Activated naive CD8-positive, alpha-beta T cell treated with anti-CD3 and anti-CD28 coated beads for 36 hours (primary cell): ENCODE results near the gene ATP2B1. TPM values are rescaled to one million over a fixed set of nuclear protein-coding genes. Genes with fewer than 3 reads are reported as not detected.
"Not testable (repeated sequence)": the region's sequence is repeated elsewhere in the genome, so short reads cannot be mapped to it uniquely, and the experiment has no call there.

Experiments used
- DNase-seq: peaks from one replicate; pipeline ENCODE4 v3.0.0; 2021
- H3K27ac Mint-ChIP-seq: one replicate; pipeline ENCODE4 v1.8.0; 2022; ENCODE audit warnings: mild to moderate bottlenecking, moderate library complexity, mixed read lengths
- H3K27me3 Mint-ChIP-seq: one replicate; pipeline ENCODE4 v1.8.0; 2022; ENCODE audit warnings: mild to moderate bottlenecking, mixed read lengths
- H3K36me3 Mint-ChIP-seq: one replicate; pipeline ENCODE4 v1.8.0; 2021; ENCODE audit warnings: mild to moderate bottlenecking, mixed read lengths
- H3K4me1 Mint-ChIP-seq: one replicate; pipeline ENCODE4 v1.8.0; 2021; ENCODE audit warnings: mixed read lengths
- H3K4me3 Mint-ChIP-seq: one replicate; pipeline ENCODE4 v1.8.0; 2022; ENCODE audit warnings: mild to moderate bottlenecking, moderate library complexity, mixed read lengths
- H3K9me3 Mint-ChIP-seq: one replicate; pipeline ENCODE4 v1.8.0; 2022; ENCODE audit warnings: mixed read lengths
- total RNA-seq, 2 experiments: library from RNA; stranded (reverse); gene quantifications; one replicate each; pipeline ENCODE4 v1.2.3, GENCODE V29; 2021

ATP2B1 gene
- total RNA-seq, 2 experiments from 2014 or later: 25.7 to 27.7 TPM

- Mint-ChIP-seq H3K36me3 (peaks cover 2% of the 10 kb centered on the region), H3K4me3 (peak overlapping the region; percentile 93), H3K9me3 (no peaks in the 10 kb centered on the region), H3K27me3 (no peaks in the 10 kb centered on the region), H3K27ac (no peak overlapping the region), H3K4me1 (peaks cover 53% of the 10 kb centered on the region)
- no peak for DNase-seq
Measured at GRCh38 chr12:89706551-89706950, 2.1 kb downstream of the ATP2B1 start.

- H3K27me3 Mint-ChIP-seq: no peaks in the 10 kb centered on the region
- H3K4me1 Mint-ChIP-seq: peaks cover 57% of the 10 kb centered on the region
- H3K4me3 Mint-ChIP-seq: no peak overlapping the region
- no peak overlapping the region for H3K27ac Mint-ChIP-seq
- H3K36me3 Mint-ChIP-seq: peaks cover 5% of the 10 kb centered on the region
- DNase-seq: no peak
- no peaks in the 10 kb centered on the region for H3K9me3 Mint-ChIP-seq
Measured at GRCh38 chr12:89704457-89704856, 4.2 kb downstream of the ATP2B1 start.

GRCh38 chr12:89703768-89704167 lies 4.9 kb downstream of the ATP2B1 start:
- Mint-ChIP-seq H3K27ac (no peak overlapping the region), H3K27me3 (no peaks in the 10 kb centered on the region), H3K36me3 (peaks cover 6% of the 10 kb centered on the region), H3K4me3 (no peak overlapping the region), H3K4me1 (peaks cover 57% of the 10 kb centered on the region), H3K9me3 (no peaks in the 10 kb centered on the region)
- no peak for DNase-seq

GRCh38 chr12:89702503-89702902 lies 6.1 kb downstream of the ATP2B1 start:
- Mint-ChIP-seq H3K36me3 (peaks cover 9% of the 10 kb centered on the region), H3K4me1 (peaks cover 67% of the 10 kb centered on the region)
- no peak for DNase-seq

GRCh38 chr12:89701606-89702206 lies 6.9 kb downstream of the ATP2B1 start:
- Mint-ChIP-seq H3K27ac (no peak overlapping the region), H3K4me3 (no peak overlapping the region), H3K36me3 (peaks cover 9% of the 10 kb centered on the region), H3K27me3 (no peaks in the 10 kb centered on the region), H3K4me1 (peaks cover 68% of the 10 kb centered on the region), H3K9me3 (no peaks in the 10 kb centered on the region)
- no peak for DNase-seq

More at GRCh38 chr12:89702503-89702902, 6.1 kb downstream of the ATP2B1 start:
- Mint-ChIP-seq H3K27ac (no peak overlapping the region), H3K4me3 (no peak overlapping the region), H3K27me3 (no peaks in the 10 kb centered on the region), H3K9me3 (no peaks in the 10 kb centered on the region)

- no peak overlapping the region for H3K4me3 Mint-ChIP-seq
- H3K4me1 Mint-ChIP-seq: peaks cover 65% of the 10 kb centered on the region
- no peaks in the 10 kb centered on the region for H3K9me3 Mint-ChIP-seq
- DNase-seq: no peak
- peaks cover 12% of the 10 kb centered on the region for H3K36me3 Mint-ChIP-seq
- no peaks in the 10 kb centered on the region for H3K27me3 Mint-ChIP-seq
- no peak overlapping the region for H3K27ac Mint-ChIP-seq
Measured at GRCh38 chr12:89700191-89700810, 8.3 kb downstream of the ATP2B1 start.

GRCh38 chr12:89698607-89699006 lies 10.0 kb downstream of the ATP2B1 start:
- DNase-seq: no peak
- Mint-ChIP-seq H3K4me3 (no peak overlapping the region), H3K9me3 (no peaks in the 10 kb centered on the region), H3K27me3 (no peaks in the 10 kb centered on the region), H3K36me3 (peaks cover 12% of the 10 kb centered on the region), H3K4me1 (peaks cover 64% of the 10 kb centered on the region), H3K27ac (no peak overlapping the region)

GRCh38 chr12:89697728-89698127 lies 10.9 kb downstream of the ATP2B1 start:
- not testable (repeated sequence) for DNase-seq, H3K4me3 Mint-ChIP-seq, H3K27me3 Mint-ChIP-seq, H3K27ac Mint-ChIP-seq, H3K9me3 Mint-ChIP-seq
- Mint-ChIP-seq H3K36me3 (peaks cover 12% of the 10 kb centered on the region), H3K4me1 (peaks cover 66% of the 10 kb centered on the region)

GRCh38 chr12:89697296-89697695 lies 11.3 kb downstream of the ATP2B1 start:
- Mint-ChIP-seq H3K4me1 (peaks cover 63% of the 10 kb centered on the region), H3K4me3 (no peak overlapping the region), H3K27ac (no peak overlapping the region), H3K9me3 (no peaks in the 10 kb centered on the region), H3K36me3 (peaks cover 12% of the 10 kb centered on the region), H3K27me3 (no peaks in the 10 kb centered on the region)
- DNase-seq: no peak

GRCh38 chr12:89695830-89696229 lies 12.8 kb downstream of the ATP2B1 start:
- no peak overlapping the region for H3K27ac Mint-ChIP-seq
- DNase-seq: no peak
- no peak overlapping the region for H3K4me3 Mint-ChIP-seq
- no peaks in the 10 kb centered on the region for H3K27me3 Mint-ChIP-seq
- peaks cover 64% of the 10 kb centered on the region for H3K4me1 Mint-ChIP-seq
- no peaks in the 10 kb centered on the region for H3K9me3 Mint-ChIP-seq
- peaks cover 12% of the 10 kb centered on the region for H3K36me3 Mint-ChIP-seq

- Mint-ChIP-seq H3K4me3 (no peak overlapping the region), H3K27me3 (no peaks in the 10 kb centered on the region), H3K36me3 (peaks cover 9% of the 10 kb centered on the region), H3K4me1 (peaks cover 61% of the 10 kb centered on the region), H3K9me3 (no peaks in the 10 kb centered on the region), H3K27ac (no peak overlapping the region)
- DNase-seq: no peak
Measured at GRCh38 chr12:89695100-89695499, 13.5 kb downstream of the ATP2B1 start.

GRCh38 chr12:89694542-89694941 lies 14.1 kb downstream of the ATP2B1 start:
- Mint-ChIP-seq H3K27me3 (no peaks in the 10 kb centered on the region), H3K36me3 (peaks cover 9% of the 10 kb centered on the region), H3K4me1 (peaks cover 61% of the 10 kb centered on the region), H3K9me3 (no peaks in the 10 kb centered on the region), H3K27ac (no peak overlapping the region), H3K4me3 (no peak overlapping the region)
- DNase-seq: no peak

GRCh38 chr12:89693639-89694202 lies 14.9 kb downstream of the ATP2B1 start:
- no peaks in the 10 kb centered on the region for H3K9me3 Mint-ChIP-seq
- DNase-seq: no peak
- no peak overlapping the region for H3K4me3 Mint-ChIP-seq
- peaks cover 8% of the 10 kb centered on the region for H3K36me3 Mint-ChIP-seq
- H3K27me3 Mint-ChIP-seq: no peaks in the 10 kb centered on the region
- H3K27ac Mint-ChIP-seq: no peak overlapping the region
- peaks cover 66% of the 10 kb centered on the region for H3K4me1 Mint-ChIP-seq

GRCh38 chr12:89692439-89692838 lies 16.2 kb downstream of the ATP2B1 start:
- no peak overlapping the region for H3K27ac Mint-ChIP-seq
- peaks cover 59% of the 10 kb centered on the region for H3K4me1 Mint-ChIP-seq
- no peaks in the 10 kb centered on the region for H3K9me3 Mint-ChIP-seq
- no peak for DNase-seq
- no peak overlapping the region for H3K4me3 Mint-ChIP-seq
- H3K36me3 Mint-ChIP-seq: peaks cover 3% of the 10 kb centered on the region
- H3K27me3 Mint-ChIP-seq: no peaks in the 10 kb centered on the region

GRCh38 chr12:89691659-89692058 lies 17.0 kb downstream of the ATP2B1 start:
- Mint-ChIP-seq H3K4me3 (no peak overlapping the region), H3K27me3 (no peaks in the 10 kb centered on the region), H3K36me3 (peaks cover 3% of the 10 kb centered on the region), H3K4me1 (peaks cover 54% of the 10 kb centered on the region), H3K27ac (no peak overlapping the region), H3K9me3 (peaks cover 2% of the 10 kb centered on the region)
- DNase-seq: no peak

- H3K4me1 Mint-ChIP-seq: peaks cover 47% of the 10 kb centered on the region
- no peak for DNase-seq
- peaks cover 2% of the 10 kb centered on the region for H3K9me3 Mint-ChIP-seq
- peaks cover 6% of the 10 kb centered on the region for H3K36me3 Mint-ChIP-seq
- H3K27me3 Mint-ChIP-seq: no peaks in the 10 kb centered on the region
- no peak overlapping the region for H3K27ac Mint-ChIP-seq
- no peak overlapping the region for H3K4me3 Mint-ChIP-seq
Measured at GRCh38 chr12:89690925-89691324, 17.7 kb downstream of the ATP2B1 start.
